PC-9 (cell line): ENCODE results near the gene LSP1.

Experiments used
- EZH2 ChIP-seq: fragments of 200-600 bp; sonication (generic); IDR thresholded peaks from 2 replicates; pipeline ENCODE4 v1.8.0; 2017; ENCODE audit warnings: antibody characterized with exemption, low read depth
- TF ChIP-seq, protein P1 (sequence below): fragments of 200-600 bp; sonication (generic); conservative IDR thresholded peaks from 2 replicates; pipeline ENCODE4 v1.6.1; 2017; ENCODE audit warnings: mixed run types, antibody characterized with exemption, mild to moderate bottlenecking, moderate library complexity

DNA sequence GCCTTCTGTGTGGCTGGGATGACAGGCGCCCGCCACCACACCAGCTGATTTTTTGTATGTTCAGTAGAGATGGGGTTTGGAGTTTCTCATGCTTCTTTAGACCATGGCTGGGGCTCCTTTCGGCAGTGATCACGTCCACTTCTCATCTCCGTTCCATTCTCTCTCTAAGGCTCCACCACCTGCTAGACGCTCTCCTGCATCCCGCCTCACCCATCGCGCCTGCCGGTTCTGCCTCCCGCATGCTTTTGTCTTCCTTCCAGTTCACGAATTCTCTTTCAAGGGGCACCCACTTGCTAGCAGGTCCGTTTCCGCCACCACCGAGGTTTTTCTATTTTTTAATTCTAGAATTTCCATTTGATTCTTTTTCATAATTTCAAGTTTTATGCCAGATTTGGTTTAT lies 40.1 kb upstream of the LSP1 start:
- TF ChIP-seq, protein P1, sequence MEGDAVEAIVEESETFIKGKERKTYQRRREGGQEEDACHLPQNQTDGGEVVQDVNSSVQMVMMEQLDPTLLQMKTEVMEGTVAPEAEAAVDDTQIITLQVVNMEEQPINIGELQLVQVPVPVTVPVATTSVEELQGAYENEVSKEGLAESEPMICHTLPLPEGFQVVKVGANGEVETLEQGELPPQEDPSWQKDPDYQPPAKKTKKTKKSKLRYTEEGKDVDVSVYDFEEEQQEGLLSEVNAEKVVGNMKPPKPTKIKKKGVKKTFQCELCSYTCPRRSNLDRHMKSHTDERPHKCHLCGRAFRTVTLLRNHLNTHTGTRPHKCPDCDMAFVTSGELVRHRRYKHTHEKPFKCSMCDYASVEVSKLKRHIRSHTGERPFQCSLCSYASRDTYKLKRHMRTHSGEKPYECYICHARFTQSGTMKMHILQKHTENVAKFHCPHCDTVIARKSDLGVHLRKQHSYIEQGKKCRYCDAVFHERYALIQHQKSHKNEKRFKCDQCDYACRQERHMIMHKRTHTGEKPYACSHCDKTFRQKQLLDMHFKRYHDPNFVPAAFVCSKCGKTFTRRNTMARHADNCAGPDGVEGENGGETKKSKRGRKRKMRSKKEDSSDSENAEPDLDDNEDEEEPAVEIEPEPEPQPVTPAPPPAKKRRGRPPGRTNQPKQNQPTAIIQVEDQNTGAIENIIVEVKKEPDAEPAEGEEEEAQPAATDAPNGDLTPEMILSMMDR = no peak
- TF ChIP-seq EZH2 = no peak
